ENCODE measurements around the gene SEMA3G.

SEMA3G gene

GRCh38 chr3:52443268-52443610 lies 1.7 kb downstream of the SEMA3G start:
- TF ChIP-seq CTCF (IDR thresholded peaks at IDR 0.05; ENCODE audit: extremely low read depth, missing control alignments): no peak
- no peak for DNase-seq (ENCODE audit: low spot score)

- no peak for TF ChIP-seq CTCF (IDR thresholded peaks at IDR 0.05; ENCODE audit: extremely low read depth, missing control alignments)
- no peak for DNase-seq (ENCODE audit: low spot score)
These were observed 2.3 kb downstream of the SEMA3G start for GRCh38 chr3:52442409-52443267.

GRCh38 chr3:52441772-52442332 lies 3.1 kb downstream of the SEMA3G start:
- no peak for TF ChIP-seq CTCF (IDR thresholded peaks at IDR 0.05; ENCODE audit: extremely low read depth, missing control alignments)
- no peak for DNase-seq (ENCODE audit: low spot score)

GRCh38 chr3:52441091-52441771 lies 3.7 kb downstream of the SEMA3G start:
- no peak for DNase-seq (ENCODE audit: low spot score)
- TF ChIP-seq CTCF (IDR thresholded peaks at IDR 0.05; ENCODE audit: extremely low read depth, missing control alignments): no peak

- no peak for DNase-seq (ENCODE audit: low spot score)
- no peak for TF ChIP-seq CTCF (IDR thresholded peaks at IDR 0.05; ENCODE audit: extremely low read depth, missing control alignments)
These were observed 4.2 kb downstream of the SEMA3G start for GRCh38 chr3:52440671-52441070.

GRCh38 chr3:52440249-52440551 lies 4.7 kb downstream of the SEMA3G start:
- DNase-seq (ENCODE audit: low spot score): no peak
- TF ChIP-seq CTCF (IDR thresholded peaks at IDR 0.05; ENCODE audit: extremely low read depth, missing control alignments): no peak

All from GM20000 (cell line).